HG02885 (cell line): Measurements from ENCODE around the gene PNLIP.
A peak's percentile ranks its signal among the peaks of the same experiment; 100 is the strongest.

ENCODE experiments used
- ATAC-seq: cut with Tn5 transposase; IDR thresholded peaks from one replicate; pipeline ENCODE4 v1.9.1; 2021; ENCODE audit warnings: mild to moderate bottlenecking; ENCODE audit not compliant: unreplicated experiment, poor library complexity

Gene PNLIP

GRCh38 chr10:116545756-116546155, at the start of gene PNLIP:
Gene PNLIP (plus strand): TSS chr10:116545931. CDS start chr10:116546093, 162 bp downstream.
- ATAC-seq = no peak

GRCh38 chr10:116504786-116505185, 40.9 kb upstream of the PNLIP start:
- ATAC-seq = no peak

GRCh38 chr10:116510565-116510964, 35.2 kb upstream of the PNLIP start:
- ATAC-seq = no peak

GRCh38 chr10:116511365-116511764, 34.4 kb upstream of the PNLIP start:
- no peak for ATAC-seq

- peak; percentile 84 for ATAC-seq
Measured at GRCh38 chr10:116521424-116522290, 24.1 kb upstream of the PNLIP start.

- no peak for ATAC-seq
Measured at GRCh38 chr10:116522803-116523381, 22.8 kb upstream of the PNLIP start.

- no peak for ATAC-seq
Measured at GRCh38 chr10:116524736-116525135, 21.0 kb upstream of the PNLIP start.

- ATAC-seq = no peak
Measured at GRCh38 chr10:116526219-116526618, 19.5 kb upstream of the PNLIP start.

GRCh38 chr10:116536810-116537209, 8.9 kb upstream of the PNLIP start:
- no peak for ATAC-seq

GRCh38 chr10:116538456-116538855, 7.3 kb upstream of the PNLIP start:
- no peak for ATAC-seq

GRCh38 chr10:116538992-116539391, 6.7 kb upstream of the PNLIP start:
- ATAC-seq = no peak

GRCh38 chr10:116540814-116541213, 4.9 kb upstream of the PNLIP start:
- no peak for ATAC-seq

GRCh38 chr10:116542007-116542677, 3.6 kb upstream of the PNLIP start:
- no peak for ATAC-seq

GRCh38 chr10:116545122-116545521, 609 bp upstream of the PNLIP start:
- ATAC-seq = no peak

- ATAC-seq = no peak
Measured at GRCh38 chr10:116548301-116548700, 2.6 kb downstream of the PNLIP start.

- ATAC-seq = no peak
Measured at GRCh38 chr10:116553378-116553980, 7.7 kb downstream of the PNLIP start.

- ATAC-seq = no peak
Measured at GRCh38 chr10:116554628-116555027, 8.9 kb downstream of the PNLIP start.

GRCh38 chr10:116555880-116556279, 10.1 kb downstream of the PNLIP start:
- ATAC-seq = no peak

- no peak for ATAC-seq
Measured at GRCh38 chr10:116557305-116557880, 11.7 kb downstream of the PNLIP start.

GRCh38 chr10:116565534-116565933, 19.8 kb downstream of the PNLIP start:
- ATAC-seq = no peak
